HCT116 (cell line): ENCODE data around the gene MED28.

Experiments
- EGR1 ChIP-seq: IDR thresholded peaks from 2 replicates; pipeline ENCODE4 v1.6.1; 2012; ENCODE audit warnings: low read depth
- EZH2 ChIP-seq: fragments of 200-600 bp; sonication (generic); IDR thresholded peaks from 2 replicates; pipeline ENCODE4 v1.6.1; 2017; ENCODE audit warnings: antibody characterized with exemption, mixed run types
- EZH2phosphoT487 ChIP-seq: fragments of 200-600 bp; IDR thresholded peaks from 2 replicates; pipeline ENCODE4 v1.6.1; 2018; ENCODE audit warnings: antibody characterized with exemption, borderline replicate concordance
- JUND ChIP-seq: IDR thresholded peaks from 2 replicates; pipeline ENCODE4 v1.6.1; 2012
- POLR2A ChIP-seq: IDR thresholded peaks from 2 replicates; pipeline ENCODE4 v1.7.0; 2011; ENCODE audit warnings: borderline replicate concordance; ENCODE audit not compliant: insufficient read depth, insufficient read length; ENCODE audit errors: extremely low read depth
- RAD21 ChIP-seq: IDR thresholded peaks from 2 replicates; pipeline ENCODE4 v1.6.1; 2012; ENCODE audit warnings: low read depth, mild to moderate bottlenecking
- SIN3A ChIP-seq: IDR thresholded peaks from 2 replicates; pipeline ENCODE4 v1.6.1; 2012; ENCODE audit warnings: low read depth
- TCF7L2 ChIP-seq: IDR thresholded peaks from 2 replicates; pipeline ENCODE4 v1.7.0; 2011; ENCODE audit warnings: borderline replicate concordance, inconsistent platforms; ENCODE audit not compliant: insufficient read depth, insufficient read length; ENCODE audit errors: extremely low read depth
- ZFX ChIP-seq: fragments of 450-650 bp; IDR thresholded peaks from 2 replicates; pipeline ENCODE4 v1.6.1; 2017
- TF ChIP-seq, protein P1 (sequence below), 3 experiments: fragments of 200-600 bp in 1 of 3; sonication (generic) in 1 of 3; IDR thresholded peaks in 2 of 3; conservative IDR thresholded peaks in 1 of 3; 2 replicates each; pipeline ENCODE4 v1.5.1; 2012 to 2017; ENCODE audit warnings: low read depth in 2 of 3, low read length in 2 of 3, antibody characterized with exemption in 1 of 3, borderline replicate concordance in 1 of 3, control low read depth in 1 of 3, mild to moderate bottlenecking in 1 of 3, mixed read lengths in 1 of 3, mixed run types in 1 of 3, moderate library complexity in 1 of 3; ENCODE audit not compliant: insufficient read depth in 1 of 3
- TF ChIP-seq, protein P2 (sequence below): IDR thresholded peaks from 2 replicates; pipeline ENCODE4 v1.6.1; 2012; ENCODE audit warnings: low read depth

DNA sequence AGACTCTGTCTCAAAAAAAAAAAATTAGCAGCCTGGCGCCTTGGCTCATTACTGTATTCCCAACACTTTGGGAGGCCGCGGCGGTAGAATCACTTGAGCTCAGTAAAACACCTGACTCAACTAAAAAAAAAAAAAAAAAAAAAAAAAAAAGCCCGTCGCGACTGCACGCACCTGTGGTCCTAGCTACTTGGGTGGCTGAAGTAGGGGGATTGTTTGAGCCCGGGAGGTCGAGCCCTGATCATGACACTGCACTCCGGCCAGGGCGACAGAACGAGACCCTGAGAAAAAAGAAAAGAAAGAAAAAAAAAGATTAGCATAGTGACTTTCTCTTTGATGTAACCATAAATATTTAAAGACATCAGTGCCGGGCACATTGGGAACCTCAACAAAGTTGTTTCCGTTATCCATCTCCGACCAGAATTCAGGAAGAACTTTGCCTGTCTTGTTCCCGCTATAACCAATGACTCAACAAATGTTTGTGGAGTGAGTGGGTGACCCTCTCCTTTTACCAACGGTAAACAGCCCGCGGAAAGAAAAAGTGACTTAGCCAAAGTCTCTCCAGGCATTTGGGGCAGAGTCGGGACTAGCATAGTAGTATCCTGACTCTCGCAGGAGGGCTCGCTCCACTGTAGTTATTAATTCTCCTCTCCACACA is 553 bp upstream of the MED28 start:
- TF ChIP-seq, protein P1, sequence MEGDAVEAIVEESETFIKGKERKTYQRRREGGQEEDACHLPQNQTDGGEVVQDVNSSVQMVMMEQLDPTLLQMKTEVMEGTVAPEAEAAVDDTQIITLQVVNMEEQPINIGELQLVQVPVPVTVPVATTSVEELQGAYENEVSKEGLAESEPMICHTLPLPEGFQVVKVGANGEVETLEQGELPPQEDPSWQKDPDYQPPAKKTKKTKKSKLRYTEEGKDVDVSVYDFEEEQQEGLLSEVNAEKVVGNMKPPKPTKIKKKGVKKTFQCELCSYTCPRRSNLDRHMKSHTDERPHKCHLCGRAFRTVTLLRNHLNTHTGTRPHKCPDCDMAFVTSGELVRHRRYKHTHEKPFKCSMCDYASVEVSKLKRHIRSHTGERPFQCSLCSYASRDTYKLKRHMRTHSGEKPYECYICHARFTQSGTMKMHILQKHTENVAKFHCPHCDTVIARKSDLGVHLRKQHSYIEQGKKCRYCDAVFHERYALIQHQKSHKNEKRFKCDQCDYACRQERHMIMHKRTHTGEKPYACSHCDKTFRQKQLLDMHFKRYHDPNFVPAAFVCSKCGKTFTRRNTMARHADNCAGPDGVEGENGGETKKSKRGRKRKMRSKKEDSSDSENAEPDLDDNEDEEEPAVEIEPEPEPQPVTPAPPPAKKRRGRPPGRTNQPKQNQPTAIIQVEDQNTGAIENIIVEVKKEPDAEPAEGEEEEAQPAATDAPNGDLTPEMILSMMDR (IDR thresholded peaks at IDR 0.05 in 2 of 3, conservative IDR thresholded peaks at IDR 0.05 in 1 of 3; ENCODE audit: borderline replicate concordance in 1 of 3, insufficient read depth in 1 of 3, low read depth in 2 of 3, low read length in 2 of 3), result no peak
- no peak for TF ChIP-seq EZH2
- TF ChIP-seq EZH2phosphoT487, result no peak
- no peak for TF ChIP-seq POLR2A
- no peak for TF ChIP-seq ZFX
- TF ChIP-seq, protein P2, sequence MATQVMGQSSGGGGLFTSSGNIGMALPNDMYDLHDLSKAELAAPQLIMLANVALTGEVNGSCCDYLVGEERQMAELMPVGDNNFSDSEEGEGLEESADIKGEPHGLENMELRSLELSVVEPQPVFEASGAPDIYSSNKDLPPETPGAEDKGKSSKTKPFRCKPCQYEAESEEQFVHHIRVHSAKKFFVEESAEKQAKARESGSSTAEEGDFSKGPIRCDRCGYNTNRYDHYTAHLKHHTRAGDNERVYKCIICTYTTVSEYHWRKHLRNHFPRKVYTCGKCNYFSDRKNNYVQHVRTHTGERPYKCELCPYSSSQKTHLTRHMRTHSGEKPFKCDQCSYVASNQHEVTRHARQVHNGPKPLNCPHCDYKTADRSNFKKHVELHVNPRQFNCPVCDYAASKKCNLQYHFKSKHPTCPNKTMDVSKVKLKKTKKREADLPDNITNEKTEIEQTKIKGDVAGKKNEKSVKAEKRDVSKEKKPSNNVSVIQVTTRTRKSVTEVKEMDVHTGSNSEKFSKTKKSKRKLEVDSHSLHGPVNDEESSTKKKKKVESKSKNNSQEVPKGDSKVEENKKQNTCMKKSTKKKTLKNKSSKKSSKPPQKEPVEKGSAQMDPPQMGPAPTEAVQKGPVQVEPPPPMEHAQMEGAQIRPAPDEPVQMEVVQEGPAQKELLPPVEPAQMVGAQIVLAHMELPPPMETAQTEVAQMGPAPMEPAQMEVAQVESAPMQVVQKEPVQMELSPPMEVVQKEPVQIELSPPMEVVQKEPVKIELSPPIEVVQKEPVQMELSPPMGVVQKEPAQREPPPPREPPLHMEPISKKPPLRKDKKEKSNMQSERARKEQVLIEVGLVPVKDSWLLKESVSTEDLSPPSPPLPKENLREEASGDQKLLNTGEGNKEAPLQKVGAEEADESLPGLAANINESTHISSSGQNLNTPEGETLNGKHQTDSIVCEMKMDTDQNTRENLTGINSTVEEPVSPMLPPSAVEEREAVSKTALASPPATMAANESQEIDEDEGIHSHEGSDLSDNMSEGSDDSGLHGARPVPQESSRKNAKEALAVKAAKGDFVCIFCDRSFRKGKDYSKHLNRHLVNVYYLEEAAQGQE, result no peak
- no peak for TF ChIP-seq TCF7L2
- no peak for TF ChIP-seq EGR1
- TF ChIP-seq RAD21, result no peak
- TF ChIP-seq SIN3A, result no peak
- TF ChIP-seq JUND, result no peak
